ENCODE measurements around the gene APOBEC4.

APOBEC4 gene

DNA sequence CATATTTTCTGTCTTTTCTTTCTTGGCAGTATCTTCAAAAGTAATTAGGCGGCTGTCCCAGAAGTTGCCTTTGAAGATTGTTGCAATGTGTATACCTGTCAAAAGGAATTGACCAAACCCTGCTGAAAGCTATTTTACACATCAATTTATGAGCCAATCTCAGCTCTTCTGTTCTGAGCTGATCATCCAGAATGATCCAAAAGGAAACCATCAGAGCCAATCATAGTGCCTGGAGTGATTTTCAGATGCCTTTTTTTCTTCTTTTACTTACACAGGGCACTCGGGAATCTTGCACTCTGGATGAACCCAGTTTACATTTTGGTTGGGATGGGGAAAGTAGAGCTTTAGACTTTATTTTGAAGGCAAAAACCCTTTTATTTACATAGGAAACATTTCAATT is 21.8 kb upstream of the APOBEC4 start:
- no peak for DNase-seq (ENCODE audit: low read depth in 2 of 2)

DNA sequence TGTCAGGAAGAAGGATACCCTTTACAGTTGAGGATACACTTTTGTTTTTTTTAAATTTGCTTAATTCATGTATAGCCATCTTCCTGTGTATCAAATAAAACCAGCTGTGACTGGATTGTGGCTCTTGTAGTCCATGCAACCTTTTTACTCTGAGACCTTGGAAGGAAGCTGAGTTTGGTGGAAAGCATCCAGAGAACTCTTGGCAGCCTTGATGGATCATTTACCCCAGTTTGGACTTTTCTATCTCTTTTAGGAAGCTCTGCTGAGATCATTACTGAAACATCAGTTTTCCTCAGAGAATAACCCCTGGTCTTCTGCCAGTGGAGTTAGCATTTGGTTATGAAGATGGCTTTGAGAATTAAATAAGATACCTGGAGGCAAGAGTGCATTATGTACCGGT is 21.2 kb upstream of the APOBEC4 start:
- DNase-seq (ENCODE audit: low read depth in 2 of 2) = no peak

DNA sequence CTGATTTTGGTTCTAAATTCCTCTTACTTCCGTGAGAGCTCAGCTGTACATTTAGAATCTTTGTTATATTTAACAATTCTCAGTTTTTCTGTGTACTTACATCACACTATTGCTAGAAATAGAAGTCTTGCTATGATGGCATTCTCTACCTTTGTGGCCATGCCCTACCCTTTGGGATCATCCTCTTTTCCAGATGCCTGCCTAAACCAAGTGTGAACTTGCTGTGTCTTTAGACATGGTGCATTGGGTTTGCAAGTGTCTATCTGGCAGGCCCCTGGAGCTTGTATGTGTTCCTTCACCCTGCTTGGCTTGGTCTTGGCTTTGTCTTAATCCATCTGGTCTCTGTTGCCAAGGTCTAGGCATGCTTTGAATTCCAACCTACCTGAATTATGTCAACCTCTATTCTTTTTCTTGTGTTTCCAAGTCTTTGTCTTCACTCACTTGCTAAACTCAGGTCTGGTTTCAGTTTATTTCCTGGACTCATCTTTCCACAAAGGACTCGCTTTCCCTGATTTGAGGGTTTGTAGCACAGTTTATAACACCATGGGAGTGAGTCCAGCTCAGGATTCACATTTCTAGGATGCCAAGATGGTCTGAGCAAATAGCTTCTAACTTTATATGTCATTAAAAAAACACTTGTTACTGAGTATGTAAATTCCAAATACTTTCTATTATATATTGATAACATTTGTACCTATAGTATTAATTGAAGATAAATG is 20.6 kb upstream of the APOBEC4 start:
- DNase-seq (ENCODE audit: low read depth in 2 of 2) = no peak

DNA sequence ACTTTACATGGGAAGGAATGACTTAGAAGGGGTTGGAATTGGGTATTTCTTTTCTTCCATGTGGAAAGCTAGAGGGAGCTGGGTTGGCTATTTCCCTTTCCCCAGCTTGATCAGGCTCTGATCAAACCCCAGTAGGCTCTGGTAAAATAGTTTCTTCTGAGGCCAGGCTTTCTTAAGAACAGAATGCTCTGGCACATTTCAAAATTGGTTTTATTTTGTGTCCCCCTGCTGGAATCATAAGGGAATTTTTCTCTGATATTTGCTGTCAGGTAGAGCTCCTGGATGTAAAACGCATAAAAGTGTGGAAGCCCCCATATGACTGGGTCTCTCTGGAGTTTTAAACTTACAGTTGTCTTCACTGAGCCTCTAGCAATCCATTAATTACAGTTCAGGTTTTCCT is 17.1 kb upstream of the APOBEC4 start:
- DNase-seq (ENCODE audit: low read depth in 2 of 2) = no peak

DNA sequence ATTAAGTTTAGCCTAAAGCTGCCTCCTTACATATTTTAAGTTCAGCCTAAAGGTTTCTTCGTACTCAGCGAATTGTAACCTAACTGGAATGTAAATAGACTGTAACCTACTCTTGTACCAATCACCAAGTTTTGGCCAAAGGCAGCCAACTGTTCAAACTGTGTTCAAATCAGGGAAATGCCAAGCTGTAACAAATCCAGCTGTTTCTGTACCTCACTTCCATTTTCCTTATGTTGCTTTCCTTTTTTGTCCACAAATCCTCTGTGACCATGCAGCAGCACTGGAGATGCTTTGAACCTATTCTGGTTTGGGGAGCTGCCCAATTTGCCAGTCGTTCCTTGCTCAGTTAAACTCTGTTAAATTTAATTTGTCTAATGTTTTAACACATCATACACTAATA is 3.2 kb upstream of the APOBEC4 start:
- no peak for DNase-seq (ENCODE audit: low read depth in 2 of 2)

DNA sequence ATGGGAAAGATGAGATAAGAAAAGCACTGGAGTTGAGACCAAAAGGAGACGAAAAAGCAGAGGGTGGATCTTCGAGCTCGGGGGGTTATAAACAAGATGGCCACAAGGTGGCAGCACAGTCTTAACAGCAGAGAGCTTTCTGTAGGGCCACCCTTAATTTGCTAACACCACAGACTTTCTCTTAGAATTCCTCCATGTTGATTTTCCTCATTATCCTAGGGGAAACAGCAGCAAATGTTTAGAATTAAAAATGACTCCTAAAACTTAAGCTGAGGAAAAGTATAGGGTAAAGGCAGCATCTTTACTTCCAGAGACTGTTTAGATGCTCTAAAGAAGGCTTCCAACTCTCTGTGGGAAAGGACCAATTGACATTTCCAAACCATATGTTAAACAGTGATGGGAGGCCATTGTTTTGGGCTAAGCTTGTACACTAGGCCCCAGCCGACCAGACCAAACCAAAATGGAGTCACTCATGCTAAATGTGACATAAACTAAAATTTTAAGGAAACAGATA is 2.5 kb upstream of the APOBEC4 start:
- peak; percentile 63 to 65 for DNase-seq (ENCODE audit: low read depth in 2 of 2)

DNA sequence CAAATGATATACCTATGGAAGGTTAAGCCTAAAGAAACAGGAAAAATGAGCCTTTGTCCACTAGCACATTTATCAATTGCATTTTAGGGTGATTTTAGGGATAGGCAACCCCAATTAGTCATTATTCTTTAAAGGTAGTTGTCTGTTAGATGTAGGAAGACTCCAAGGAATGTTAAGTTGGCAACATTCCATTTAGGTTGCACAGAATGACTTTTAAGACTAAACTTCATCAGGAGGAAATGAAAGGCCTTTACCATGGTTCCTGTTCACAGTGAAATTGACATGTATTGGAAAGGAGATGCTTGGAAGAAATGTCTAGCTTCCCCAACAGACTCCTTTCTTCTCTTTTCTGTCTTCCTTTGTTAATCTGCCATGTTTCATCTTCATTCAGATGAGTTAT is 1.6 kb upstream of the APOBEC4 start:
- no peak for DNase-seq (ENCODE audit: low read depth in 2 of 2)

DNA sequence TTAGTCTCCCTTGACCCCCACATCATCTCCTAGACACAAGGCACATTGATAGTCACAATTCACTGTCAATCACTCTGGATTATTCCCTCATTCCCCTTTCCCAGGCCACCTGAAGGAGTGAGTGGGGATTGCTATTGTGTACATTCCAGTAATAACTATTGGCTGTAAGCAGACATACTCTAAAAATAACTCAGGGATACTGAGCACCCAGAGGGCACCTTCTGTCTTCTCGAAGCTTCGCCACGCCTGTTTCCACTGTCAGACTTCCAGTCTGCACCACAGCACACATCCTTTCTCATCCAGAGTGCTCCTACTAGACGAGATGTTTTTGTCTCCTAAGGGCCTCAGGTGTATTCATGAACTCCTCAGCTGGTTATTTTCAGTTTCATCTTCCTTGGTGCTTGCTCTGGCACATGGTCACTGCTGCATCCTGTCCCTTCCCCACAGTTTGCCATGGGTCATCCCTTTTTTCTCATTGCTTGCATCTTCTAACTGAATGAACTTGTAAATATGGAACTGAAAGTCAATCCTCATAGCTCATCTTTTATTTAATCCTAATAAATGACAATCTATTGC is 848 bp upstream of the APOBEC4 start:
- DNase-seq (ENCODE audit: low read depth in 2 of 2) = no peak

DNA sequence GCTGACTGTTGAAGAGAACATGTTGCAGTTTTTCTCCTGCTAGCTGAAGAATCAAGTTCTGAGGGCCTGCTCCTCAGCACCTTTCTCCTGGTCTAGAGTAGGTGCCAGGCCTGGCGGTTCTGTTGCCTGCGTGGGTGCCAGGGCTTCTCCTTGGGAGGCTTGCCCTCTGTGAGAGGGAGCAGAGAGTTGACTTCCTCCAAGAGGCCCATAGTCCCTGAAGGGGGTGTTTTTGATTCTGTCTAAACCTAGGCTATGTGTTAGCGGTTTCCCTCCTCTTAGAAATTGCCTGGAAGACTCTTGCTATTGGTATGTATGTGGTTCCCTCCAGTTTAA is 312 bp upstream of the APOBEC4 start:
- no peak for DNase-seq (ENCODE audit: low read depth in 2 of 2)

DNA sequence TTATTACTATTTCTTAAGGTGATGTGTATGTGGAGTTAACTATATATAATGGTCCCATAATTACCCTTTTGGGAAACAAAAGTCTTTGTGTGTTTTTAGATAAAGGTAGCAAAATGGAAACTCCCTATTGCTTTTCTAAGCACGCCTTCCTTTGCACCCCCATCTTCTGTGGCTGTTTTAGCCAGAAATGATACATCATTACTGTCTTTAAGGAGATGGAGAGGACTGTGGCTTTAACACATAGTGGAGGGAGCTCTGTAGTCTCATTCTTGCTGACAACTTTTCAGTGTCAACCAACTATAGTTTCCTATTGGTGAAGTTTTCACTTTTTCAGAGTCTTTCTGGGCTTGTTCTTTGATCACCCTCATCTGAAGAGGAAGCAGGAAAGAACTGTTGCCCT is 1.0 kb downstream of the APOBEC4 start:
- DNase-seq (ENCODE audit: low read depth in 2 of 2) = no peak

DNA sequence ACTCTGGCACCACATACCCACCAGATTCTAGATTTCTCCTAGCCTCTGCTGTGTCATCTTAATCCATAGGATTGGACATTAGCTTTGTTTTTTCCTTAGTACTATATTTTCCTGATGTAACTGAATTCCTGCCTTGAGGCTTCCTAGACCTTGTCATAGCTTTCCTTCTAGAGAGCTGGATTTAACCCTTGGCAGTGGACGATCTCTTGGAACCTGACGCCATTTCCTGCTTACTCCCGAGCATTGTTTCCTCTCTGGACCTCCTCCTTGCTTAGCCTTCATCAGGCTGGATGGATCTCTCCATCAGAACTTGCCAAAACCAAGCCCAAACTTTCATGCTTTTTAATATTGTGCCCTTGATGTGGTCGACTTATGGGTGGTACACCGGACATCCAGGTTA is 1.5 kb downstream of the APOBEC4 start:
- DNase-seq (ENCODE audit: low read depth in 2 of 2) = no peak

DNA sequence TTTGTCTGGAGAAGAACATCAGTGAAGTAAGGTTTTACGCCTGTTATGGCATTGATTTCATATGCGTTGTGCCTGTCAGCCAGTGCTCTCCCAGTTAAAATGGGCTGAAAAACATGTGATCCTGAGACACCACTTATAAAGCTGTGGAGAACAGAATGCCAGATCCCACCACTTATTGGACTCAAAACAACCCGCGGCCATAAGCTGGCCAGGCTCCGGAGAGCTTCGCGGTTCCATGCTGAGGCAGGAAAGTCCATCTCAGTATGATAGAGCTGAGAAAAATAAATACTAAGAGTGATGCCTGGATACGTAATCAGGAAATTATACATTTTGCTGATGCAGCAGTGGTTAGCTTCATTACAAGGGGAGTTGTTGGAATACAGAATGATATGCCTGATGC is 5.1 kb downstream of the APOBEC4 start:
- DNase-seq (ENCODE audit: low read depth in 2 of 2) = no peak

DNA sequence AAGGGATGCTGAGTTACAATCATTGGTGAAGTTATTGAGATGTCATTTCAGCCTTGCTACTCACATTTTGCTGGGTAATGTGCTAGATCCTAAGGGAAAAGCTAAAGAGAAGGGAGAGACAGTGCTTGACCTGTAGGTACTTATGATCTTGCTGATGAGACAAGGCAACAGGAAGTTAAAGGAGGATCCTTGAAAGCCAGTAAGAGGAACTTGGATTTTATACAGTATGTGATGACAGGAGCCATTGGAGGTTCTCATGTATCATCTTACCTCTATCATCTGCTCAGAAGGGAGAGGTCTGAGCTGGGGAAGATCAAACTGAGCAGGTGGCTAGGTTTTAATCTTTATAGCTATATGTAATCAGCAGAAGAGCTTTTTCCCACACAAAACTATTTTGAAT is 6.3 kb downstream of the APOBEC4 start:
- DNase-seq (ENCODE audit: low read depth in 2 of 2) = no peak

DNA sequence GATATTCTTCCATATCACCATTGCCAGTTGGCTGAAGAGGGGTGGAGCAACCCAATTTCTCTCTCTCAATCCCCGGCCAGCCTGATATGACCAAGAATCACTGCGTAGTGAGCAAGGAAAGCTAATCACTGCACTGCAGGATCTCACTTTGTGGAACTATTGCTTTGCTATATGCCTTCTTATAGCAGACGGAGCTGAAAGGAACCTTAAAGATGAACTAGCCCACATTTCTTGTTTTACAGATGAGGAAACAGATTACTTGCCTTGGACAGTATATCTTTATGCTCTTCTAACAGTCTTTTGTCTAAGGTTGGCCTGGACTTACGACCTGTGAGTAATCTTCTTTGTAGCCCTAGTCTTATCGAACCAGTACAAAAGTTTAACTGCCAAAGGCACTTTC is 7.6 kb downstream of the APOBEC4 start:
- no peak for DNase-seq (ENCODE audit: low read depth in 2 of 2)

DNA sequence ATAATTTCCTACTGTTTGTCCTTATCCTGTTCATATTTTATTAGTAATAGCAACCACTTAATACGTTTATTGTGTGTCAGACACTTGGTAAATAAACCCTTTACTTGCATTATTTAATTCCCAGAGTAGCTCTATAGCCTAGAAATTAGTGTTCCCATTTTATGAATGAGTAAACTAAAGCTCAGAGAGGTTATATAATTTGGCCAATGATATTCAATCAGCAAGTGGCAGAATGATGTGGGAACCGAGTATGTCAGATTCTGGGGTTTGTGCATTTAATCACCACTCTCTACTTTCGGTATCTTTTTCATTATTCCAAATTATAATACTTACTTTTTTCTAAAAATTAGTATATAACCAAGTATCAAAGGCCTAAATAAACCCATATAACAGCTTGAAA is 10.9 kb downstream of the APOBEC4 start:
- DNase-seq (ENCODE audit: low read depth in 2 of 2) = no peak

DNA sequence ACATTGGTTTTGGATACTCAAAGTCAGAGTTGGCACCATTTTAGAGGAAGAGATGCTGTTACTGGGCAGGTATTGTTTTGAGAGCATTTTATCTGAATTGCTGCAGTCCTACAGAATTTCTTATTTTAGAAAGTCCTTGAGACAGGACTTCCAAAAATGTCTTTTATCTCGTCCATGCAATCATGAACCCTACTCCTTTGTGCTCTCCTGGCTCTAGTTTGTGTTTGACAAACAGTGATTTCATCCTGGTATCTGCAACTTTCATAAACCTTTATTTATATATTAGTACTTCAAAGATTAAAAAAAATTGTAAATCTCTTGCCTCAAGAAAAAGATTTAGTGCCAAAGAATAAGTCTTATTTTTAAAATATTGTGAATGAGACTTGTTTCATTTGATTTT is 12.9 kb downstream of the APOBEC4 start:
- DNase-seq (ENCODE audit: low read depth in 2 of 2) = no peak

DNA sequence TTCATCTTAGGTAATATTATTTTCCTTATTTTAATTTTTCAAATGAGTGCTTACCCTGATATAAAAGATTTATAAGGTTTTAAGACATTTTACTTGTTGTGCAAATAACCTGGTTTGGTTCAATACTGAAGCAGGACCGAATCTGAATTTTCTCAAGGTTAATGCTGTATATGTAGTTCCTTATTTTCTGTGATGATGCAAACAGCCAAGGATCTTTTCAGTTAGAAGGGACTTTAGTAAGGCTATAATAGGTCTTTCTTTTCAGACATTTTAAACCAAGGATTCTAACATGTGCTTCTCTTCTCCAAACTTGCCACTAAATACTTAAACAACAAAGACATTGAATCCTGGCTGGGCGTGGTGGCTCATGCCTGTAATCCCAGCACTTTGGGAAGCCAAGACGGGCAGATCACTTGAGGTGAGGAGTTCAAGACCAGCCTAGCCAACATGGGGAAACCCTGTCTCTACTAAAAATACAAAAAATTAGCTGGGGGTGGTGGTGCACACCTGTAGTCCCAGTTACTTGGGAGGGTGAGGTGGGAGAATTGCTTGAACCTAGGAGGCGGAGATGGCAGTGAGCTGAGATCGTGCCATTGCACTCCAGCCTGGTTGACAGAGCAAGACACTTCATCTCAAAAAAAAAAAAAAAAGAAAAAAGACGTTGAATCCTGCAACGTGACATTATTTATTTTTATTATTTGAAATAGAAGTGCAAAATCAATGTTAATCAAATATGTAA is 14.3 kb downstream of the APOBEC4 start:
- DNase-seq (ENCODE audit: low read depth in 2 of 2) = no peak

DNA sequence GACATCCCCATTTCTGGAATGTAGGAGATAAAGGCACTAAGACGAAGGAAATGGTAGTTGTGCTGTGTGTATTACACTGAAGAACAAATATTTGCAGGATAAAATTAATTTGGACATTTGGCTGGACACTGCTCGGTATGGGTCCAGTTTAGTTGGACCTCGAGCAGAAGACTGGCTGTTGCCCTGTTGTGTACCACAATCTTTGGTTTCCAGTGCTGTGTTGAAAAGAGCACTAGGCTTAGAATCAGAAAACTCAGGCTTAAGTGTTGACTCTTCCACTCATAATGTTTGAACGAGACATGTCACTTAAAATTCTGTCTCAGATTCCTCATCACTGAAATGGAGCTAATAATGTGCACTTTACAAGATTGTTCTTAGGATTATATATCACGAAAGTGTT is 16.3 kb downstream of the APOBEC4 start:
- DNase-seq (ENCODE audit: low read depth in 2 of 2) = no peak

DNA sequence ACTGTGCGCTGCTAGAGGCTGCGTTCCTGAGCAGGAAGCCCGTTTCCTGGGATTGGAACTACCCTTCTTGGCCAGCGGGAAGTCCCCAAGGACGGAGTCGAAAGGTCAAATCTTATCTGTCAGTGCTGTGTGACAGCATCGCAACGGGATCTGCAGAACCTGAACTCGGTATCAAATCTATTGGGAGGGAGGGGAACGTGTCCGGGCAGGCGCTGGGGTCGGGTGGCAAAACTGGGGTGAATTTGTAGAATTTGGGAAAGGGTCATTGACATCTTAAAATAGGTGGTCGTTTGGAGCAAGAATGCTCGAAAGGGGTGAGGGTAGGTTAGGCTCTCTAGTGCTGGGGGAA is 16.8 kb downstream of the APOBEC4 start:
- DNase-seq (ENCODE audit: low read depth in 2 of 2) = no peak

DNA sequence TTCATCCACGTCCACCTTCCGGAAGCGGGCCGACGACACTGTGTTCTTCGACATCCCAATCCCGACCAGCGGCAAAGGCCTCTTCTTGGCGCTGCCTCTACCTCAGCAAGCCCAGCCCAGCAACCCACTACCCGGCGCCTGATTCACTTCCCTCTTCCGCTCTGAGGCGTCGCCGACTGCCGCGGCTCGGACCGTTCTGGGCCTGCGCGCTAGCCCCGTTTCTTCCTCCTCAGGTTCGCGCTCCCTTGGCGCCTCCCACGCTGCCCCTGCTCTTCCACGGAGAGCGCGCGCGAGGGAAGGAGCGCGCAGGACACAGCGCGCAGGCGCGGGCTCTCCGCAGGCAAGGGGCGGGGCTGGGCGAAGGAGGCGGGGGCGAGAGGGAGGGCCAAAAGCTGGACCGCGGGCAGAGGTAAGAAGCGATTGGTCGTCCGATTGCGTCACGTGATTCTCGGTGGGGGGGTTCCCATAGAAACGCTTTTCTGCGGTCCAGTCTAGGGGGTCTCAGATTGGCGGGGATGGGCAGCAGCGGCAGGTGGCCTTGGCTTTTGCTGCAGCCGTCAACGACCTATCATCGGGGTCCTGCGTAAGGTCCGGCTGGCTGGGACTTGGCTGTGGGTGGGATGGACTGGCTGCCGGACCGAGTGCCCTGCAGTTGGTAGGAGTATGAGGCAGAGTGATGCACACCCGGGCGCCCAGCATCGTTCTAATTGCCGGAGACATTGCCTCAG is 17.3 kb downstream of the APOBEC4 start, which contains the start of gene ARPC5:
TSS of gene ARPC5 (minus strand) at position 178 of the 728 bp plus-strand sequence. CDS start at position 54, 124 bp downstream.
- peak; percentile 96 to 98 for DNase-seq (ENCODE audit: low read depth in 2 of 2)

DNA sequence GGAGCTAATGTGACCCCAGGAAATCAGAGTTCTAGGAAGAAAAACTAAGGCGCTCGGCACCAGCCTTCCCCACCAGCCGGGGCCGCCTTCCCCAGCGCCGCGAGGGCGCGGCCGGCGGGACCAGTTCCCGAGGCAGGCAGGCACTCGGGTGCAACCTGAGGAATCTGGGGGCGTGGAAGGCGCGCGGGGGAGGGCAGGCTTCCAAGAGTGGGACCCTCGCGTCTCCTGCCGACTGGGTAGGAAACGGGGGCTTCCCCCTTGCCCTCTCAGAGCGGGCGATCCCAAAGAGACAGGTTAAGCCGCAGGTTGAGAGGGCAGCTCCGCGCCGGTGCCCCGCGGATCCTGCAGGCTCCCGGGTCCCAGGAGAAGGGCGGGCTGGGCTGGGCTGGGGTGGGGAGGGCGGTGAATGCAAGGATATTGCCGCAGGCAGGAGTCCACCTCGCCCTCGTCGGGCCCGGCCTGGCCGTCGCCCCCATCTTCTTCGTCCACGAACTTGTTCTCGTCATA is 18.0 kb downstream of the APOBEC4 start:
- peak in 1 of 2 donors; percentile 13 for DNase-seq (ENCODE audit: low read depth in 2 of 2)

DNA sequence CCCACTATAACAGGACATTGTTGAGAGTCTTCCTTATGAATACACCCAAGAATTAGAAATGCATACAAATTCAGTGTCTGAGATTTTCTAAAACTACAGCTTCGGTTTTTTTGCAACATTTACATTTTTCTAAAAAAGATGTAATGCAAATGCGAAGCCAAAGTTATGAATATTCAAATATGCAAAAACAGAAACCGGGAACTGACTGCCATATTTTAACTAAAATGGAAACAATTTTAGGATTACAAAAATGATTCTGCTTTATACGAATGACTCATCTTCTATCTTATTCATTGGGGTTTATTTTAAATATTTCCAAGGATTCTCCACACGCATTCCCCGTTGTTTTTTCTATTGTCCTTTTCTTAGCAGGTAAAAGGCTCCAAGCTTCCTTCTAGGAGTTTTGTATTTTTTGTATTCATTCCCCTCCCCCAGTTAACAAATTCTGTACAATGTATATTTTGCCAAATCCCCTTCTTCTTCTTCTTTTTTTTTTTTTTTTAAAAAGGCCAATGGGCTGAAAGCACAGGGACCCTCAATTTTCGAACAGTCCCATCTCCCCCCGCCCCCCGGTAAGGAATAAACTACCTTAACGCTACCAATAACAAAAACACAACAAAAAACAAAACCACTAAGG is 18.6 kb downstream of the APOBEC4 start:
- no peak for DNase-seq (ENCODE audit: low read depth in 2 of 2)
